HG02973 (cell line): ENCODE measurements around the gene NUP98.
"Not testable (repeated sequence)": the region's sequence is repeated elsewhere in the genome, so short reads cannot be mapped to it uniquely, and the experiment has no call there.

Source experiments
- ATAC-seq: cut with Tn5 transposase; IDR thresholded peaks from one replicate; pipeline ENCODE4 v1.9.1; 2021; ENCODE audit warnings: moderate library complexity; ENCODE audit not compliant: unreplicated experiment

The NUP98 gene

DNA sequence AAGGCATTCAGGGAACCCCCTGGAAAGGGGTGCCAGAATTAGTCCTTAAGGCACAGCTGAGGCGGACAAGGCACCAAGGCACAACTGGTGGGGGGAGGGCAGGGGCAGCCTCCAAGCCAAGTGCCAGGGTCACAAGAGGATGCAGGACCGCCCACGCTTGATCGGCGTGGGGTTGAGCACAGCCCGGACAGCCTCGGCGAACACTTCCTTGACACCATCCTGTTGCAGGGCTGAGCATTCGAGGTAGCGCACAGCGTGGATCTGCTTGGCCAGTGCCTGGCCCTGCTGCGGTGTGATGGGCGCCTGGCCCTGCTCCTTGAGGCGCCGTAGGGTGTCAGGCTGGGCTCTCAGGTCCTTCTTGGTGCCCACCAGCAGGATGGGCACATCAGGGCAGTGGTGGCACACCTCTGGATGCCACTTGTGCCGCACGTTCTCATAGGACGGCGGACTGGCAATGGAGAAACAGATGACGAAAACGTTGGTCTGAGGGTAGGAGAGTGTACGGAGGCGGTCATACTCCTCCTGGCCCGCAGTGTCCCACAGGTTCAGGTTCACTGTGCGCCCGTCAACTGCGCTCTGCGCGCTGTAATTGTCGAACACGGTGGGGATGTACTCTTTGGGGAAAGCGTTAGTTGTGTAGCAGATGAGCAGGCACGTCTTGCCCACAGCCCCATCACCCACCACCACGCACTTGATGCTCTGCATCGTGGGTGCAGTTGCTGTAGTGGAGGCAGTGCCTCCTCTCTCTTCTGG lies 30.3 kb upstream of the NUP98 start:
- no peak for ATAC-seq

DNA sequence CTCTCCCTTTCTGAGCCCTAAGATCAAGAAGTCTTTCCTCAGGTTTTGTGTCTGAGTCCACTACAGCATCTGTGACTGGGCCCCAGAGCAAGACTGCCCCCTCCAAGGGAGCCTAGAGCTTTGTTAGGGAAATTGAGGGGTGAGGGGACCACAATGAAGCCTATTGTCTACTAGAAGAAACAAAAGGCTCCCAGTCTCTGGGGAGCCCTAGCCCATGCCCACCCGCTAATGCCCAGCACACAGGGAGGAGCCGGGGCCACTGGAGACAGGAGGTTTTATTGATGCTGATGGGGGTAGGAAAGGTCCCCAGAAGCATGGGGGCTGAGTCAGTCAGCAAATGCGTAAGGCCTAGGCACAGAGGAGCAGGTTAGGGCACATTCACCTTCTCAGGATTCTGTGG lies 29.4 kb upstream of the NUP98 start:
- ATAC-seq = no peak

DNA sequence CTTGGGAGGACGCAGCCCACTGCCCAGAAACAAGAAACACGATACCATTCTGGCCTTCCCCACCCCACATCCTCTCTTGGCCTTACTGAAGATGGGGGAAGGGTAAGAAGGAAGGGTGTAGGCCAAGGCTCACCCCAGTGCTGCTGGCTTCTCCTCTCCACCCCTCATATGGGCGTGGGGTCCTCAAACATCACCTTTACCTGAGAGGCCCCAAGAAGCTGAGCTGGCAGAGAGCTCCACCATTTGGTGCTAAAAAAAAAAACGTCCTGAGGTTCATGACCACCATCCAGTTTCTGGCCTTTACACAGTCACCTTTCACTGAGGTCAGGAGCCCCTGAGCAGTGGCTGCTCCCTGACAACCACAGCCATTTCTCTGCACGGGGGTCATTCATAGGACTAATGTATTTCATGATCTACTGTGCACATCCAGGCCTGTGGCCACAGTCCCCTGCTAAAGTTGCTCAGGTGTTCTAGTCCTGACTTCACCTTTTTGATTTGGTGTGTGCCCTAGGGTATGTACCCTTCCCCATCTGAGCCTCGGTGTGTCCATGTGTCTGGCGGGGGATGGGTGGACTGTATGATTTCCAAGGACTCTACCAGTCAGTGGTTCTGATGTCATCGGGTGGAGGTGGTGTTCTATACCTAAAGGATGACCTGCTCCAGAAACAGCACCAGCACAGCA lies 28.3 kb upstream of the NUP98 start:
- no peak for ATAC-seq

DNA sequence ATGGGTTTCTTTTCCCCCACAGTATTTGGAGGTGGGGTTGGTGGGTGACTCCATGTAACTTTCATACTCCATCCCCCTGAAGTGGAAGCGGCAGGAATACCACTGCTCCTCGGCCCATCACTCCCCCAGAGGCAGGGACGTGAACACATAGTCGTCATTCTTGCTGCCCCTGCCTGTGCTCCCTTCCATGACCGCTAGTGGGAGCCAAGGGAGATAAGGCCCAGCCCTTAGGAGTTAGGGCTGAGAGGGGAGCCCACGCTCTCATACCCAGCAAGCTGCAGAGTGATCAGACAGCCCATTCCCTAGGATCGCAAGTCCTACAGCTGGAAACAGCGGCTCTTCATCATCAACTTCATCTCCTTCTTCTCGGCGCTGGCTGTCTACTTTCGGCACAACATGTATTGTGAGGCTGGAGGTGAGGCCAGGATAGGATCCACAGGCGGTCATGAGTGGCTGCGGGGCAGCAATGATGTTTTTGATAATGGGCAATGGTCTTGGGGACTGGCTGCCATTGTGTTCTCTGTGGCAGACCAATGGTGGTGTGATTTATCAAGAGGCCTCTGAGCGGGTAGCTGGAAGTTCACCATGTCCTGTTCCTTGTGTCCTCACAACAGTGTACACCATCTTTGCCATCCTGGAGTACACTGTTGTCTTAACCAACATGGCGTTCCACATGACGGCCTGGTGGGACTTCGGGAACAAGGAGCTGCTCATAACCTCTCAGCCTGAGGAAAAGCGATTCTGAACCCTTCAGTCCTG lies 27.5 kb upstream of the NUP98 start:
- peak; percentile 68 for ATAC-seq

DNA sequence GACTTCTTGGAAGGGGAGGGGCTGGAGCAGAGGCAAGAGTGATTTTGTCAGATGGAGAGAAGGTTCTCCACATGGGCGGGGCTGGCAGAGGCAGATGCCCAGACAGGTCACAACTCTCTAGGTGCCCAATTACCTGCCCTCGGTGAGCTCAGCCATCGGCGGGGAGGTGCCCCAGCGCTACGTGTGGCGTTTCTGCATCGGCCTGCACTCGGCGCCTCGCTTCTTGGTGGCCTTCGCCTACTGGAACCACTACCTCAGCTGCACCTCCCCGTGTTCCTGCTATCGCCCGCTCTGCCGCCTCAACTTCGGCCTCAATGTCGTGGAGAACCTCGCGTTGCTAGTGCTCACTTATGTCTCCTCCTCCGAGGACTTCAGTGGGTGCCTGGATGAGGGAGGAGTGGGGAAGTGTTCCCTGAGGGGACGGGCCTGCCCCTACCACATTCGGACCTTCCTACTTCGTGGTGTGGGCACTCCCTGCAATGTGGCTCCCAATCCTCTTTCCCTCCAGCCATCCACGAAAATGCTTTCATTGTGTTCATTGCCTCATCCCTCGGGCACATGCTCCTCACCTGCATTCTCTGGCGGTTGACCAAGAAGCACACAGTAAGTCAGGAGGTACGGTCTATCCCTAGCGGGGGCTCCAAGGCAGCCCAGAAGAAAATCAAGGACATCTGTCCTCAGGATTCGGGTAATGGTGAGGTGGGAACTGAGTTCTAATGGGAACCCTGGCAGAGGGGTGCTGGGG lies 26.6 kb upstream of the NUP98 start:
- no peak for ATAC-seq

DNA sequence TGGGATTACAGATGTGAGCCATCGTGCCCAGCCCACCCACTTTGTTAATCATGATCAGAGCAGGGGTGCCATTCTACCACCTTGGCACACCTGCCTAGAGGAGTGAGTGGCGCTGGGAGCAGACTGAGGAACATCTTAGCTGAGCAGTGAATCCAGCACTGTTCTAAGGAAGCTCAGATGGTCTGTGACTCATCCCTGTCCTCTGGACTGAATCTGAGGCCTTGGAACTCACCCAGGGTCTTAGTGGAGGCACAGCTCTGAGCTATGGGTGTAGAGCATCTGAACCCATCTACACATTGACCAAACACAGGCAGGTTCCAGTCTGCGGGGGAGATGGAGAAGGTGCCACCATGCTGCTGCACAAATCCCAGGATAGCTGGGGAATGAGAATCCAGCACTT lies 25.9 kb upstream of the NUP98 start:
- no peak for ATAC-seq

DNA sequence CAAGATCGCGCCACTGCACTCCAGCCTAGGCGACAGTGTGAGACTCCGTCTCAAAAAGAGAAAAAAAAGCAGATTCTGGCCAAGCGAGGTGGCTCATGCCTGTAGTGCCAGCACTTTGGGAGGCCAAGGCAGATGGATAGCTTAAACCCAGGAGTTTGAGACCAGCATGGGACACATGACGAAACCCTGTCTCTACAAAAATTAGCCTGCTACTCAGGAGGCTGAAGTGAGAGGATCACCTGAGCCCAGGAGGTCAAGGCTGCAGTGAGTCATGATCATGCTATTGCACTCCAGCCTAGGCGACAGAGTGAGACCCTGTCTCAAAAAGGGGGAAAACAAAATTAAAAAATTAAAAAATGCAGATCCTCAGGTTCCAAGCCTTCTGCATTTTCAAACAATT lies 25.0 kb upstream of the NUP98 start:
- ATAC-seq = no peak

DNA sequence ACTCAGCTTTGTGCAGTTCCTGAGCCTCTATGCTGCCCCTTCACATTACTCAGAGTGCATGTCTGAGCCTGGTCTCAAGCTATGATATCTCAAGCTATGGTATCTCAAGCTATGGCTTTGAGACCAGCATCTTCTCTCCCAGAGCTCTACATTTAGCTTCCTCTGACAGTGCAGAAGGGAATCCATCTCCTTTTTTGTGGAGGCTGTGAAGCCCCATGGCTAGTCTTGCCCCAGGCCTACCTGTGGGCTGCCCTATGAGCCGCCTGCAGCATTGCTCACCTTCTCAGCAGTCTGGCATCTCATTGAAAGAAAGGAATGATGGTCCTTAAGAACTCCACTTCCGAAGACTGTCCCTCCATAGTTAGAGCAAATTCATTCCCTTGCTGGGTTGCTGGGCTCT lies 23.6 kb upstream of the NUP98 start:
- no peak for ATAC-seq

DNA sequence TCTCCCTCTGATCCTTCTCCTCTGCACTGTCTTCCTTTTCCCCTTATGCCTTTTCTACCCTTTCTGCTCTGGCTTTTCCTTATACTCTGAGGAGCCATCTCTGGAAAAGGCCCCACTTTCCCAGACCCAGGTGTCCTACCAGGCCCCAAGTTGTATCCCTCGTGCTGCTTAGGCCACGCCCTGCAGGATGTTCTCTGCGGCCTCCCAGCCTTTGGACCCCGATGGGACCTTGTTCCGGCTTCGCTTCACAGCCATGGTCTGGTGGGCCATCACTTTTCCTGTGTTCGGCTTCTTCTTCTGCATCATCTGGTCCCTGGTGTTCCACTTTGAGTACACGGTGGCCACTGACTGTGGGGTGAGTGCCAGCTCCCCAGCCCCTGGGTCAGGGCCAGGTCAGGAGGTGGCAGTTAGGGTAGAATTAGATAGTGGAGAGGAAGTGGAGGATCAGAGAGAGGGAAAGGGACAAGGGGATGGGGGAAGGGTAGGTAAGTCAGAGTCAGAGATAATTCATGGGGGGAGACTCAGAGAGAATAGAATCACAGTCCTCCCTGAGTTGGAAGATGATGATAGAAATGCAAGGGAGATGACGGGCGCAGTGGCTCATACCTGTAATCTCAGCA lies 19.9 kb upstream of the NUP98 start:
- no peak for ATAC-seq

DNA sequence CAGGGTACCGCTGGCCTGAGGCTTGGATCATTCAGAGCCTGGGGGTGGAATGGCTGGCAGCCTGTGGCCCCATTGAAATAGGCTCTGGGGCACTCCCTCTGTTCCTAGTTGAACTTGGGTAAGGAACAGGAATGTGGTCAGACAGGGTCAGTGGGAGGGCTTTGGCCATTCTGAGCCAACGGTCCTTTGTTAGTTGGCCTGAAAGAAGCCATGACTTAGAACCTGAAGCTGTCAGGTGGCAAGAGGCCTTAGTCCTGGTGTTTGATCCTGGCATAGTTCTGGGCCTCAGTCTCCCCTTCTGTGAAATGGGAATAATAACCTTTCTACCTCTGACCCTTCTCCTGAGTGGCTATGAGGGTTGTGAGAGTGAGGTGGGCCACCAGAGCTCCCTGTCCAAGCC lies 19.3 kb upstream of the NUP98 start:
- no peak for ATAC-seq

DNA sequence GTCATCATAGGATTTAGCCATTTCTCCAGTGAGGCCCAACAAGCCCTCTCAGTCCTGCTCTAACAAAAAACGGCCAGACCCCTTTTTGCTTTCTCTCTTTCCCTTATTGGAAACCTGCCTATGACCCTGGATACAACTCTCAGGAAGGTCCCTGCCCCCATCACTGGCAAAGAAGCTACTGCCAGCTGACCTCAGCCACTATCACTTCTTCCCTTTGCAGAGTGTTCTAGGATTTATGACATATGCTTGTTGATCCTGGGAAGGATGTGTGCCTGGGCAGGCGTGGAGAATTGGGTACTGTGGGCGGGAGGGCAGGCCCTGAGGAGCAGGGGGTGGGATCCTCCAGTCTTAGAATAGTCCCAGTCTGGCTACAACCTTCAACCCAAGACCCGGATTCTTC lies 18.5 kb upstream of the NUP98 start:
- ATAC-seq = no peak

DNA sequence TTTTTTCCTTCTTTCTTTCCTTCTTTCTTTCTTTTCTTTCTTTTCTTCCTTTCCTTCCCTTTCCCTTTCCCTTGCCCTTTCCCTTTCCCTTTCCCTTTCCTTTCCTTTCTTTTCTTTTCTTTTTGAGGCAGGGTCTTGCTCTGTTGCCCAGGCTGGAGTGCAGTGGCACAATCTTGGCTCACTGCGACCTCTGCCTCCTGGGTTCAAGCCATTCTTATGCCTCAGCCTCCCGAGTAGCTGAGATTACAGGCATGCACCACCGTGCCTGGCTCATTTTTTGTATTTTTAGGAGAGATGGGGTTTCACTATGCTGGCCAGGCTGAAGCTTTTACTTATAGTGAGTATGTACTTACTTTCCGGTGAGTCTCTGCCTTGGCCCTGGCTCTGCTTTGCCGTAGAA lies 17.5 kb upstream of the NUP98 start:
- not testable (repeated sequence) for ATAC-seq

DNA sequence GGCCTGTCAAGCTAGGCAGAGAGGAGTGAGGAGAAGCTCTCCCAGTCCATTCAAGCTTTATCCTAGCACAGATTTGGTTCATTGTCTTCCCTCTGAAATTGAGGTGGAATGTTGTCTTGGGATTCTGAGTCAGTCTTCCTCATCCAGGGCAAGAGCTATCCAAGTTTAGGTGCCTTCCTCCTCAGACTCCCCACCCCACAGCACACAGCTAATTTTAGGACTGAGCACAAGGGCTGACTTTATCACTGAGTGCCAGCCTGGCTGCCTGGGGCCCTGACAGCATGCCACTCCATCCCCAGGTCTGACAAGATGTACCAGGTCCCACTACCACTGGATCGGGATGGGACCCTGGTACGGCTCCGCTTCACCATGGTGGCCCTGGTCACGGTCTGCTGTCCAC lies 13.6 kb upstream of the NUP98 start:
- no peak for ATAC-seq

DNA sequence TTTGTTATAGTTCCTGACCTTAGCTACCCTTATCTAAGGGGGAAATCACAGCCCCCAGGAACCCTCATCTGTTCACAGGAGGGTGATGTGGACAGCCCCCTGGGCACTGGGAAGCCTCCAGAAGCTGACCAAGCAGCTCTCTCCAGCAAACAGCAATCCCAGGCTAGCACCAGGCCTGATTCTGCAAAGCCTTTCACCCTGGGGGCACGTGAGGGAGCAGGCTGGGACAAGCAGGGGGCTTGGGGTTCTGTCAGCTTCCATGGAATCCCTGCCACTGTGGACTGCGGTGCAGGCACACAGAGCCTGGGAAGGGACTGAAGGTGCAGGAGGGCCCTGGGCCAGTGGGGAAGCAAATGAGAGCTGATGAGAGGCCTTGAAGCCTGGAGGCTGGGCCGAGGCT lies 13.1 kb upstream of the NUP98 start:
- ATAC-seq = no peak

DNA sequence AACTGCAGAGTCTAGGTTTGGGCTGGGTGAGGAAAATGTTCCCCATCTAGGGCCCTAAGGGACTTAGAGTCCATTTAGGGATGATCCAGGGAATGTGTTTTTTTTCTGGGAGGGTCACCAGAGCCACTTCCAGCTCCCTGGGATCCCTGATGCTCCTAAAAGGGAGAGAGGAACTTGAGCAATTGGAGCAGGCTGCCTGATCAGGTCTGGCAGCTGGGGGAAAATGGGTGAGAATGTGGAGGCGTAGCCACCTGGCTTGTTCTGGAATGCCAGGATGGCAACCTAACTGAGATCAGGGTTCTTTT lies 12.2 kb upstream of the NUP98 start:
- no peak for ATAC-seq

DNA sequence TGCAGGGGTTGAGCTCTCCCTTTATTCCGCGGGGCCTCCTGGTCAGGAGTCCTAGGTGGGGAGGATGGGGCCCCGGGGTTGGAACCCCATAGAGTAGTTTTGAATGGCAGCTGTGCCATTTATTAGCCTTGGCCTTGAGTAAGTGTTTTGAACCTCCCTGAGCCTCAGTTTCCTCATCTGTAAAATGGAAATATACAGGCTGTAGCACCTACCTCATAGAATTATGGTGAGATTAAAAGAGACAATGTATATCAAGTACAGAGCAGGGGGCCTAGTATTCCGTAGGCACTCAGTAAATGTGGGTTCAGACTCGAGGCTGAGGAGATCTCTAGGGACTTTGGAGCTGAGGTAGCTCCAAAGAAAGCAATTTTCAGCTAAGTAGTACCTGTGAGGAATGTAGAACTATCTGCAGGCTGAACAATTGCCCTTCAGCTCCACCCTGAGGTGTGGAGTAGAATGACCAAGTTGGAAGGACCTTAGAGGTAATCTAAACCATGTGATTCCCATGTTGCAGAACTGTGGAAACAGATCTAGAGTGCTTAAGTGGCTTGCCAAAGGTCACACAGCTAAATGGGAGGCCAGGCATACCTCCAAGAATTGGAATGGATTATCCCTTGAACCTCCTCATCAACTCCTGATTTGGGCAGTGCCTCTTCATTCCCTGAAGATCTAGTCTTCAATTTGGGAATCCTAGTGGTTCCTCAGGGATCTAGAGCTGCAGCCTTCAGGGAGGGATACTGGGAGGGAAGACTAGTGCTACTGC lies 11.7 kb upstream of the NUP98 start:
- ATAC-seq = peak; percentile 75

DNA sequence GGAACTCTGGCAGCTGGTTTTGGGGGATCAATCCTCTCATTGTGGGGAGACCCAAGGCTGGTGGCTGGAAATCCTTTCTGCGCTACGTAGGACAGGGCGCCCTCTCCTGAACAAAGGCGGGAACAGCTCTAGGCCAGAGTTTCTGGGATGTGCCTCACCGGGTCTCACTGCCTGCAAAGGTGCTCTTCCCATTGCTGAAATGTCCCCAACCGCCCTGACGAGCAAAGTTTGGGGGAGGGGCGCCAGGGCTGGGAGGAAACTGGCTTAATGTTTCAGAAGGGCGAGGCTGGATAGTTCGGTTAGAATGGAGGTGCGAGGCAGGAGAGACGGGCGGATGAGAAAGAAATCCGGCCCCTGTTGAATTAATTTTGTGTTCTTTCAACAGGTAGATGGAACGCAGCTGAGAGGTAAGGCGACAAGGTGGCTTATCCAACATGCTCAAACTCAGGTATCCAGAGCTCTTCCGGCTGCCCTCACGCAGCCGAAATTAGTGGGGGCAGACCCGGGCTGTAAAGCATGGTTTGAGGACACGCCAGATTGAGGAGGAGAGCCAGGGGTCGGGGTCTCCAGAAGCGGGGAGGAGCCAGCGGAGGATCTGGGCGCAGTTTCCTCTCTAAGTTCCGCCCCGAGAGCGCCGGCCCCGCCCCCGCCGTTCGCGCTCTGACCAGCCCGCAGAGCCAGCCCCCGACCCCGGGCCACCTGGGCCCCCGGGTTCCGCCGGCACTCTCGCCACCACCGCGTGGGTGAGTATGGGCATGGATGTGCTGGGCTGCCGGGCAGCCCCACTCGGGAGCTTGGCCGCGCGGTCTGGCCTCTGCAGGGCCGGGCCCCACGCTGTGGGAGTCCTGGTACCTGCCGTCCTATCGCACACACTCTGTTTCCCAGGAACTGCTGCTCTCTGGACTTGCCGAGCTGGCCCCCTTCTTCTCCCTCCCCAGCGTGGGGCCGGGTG lies 10.8 kb upstream of the NUP98 start, which contains the start of gene PGAP2:
Gene PGAP2 (plus strand): TSS at position 652 of the 952 bp plus-strand sequence. CDS start 2,700 bp downstream, outside the sequence.
- peak; percentile 61 for ATAC-seq

DNA sequence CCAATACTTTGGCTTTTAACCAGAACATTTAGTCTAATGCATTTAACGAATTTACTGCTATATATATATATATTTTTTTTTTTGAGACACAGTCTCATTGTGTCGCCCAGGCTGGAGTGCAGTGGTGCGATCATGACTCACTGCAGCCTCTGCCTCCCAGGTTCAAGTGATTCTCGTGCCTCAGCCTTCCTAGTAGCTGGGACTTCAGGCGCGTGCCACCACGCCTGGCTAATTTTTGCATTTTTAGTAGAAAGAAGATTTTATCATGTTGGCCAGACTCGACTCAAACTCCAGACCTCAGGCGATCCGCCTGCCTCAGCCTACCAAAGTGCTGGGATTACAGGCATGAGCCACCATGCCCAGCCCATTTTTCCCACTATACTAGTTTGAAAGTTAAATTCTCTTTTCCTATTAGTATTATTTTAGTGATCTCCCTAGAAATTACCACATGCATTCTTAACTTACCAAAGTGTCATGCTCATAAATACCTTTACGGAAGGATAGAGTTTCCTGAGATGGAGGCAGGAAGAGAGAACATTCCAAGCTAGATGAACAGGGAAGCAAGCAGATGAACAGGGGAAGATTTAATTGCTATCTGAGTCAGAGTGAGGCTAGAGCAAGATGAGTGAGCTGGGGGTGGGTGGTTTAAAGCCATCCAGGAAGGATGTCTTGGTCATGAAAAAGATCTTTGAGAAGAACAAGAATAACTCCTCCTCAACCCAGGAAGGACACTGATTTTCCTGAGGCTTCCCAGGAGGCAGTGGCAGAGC lies 6.6 kb upstream of the NUP98 start:
- ATAC-seq = no peak
